GM18502 (cell line): ENCODE results near the gene SLC25A34.
"Not testable (repeated sequence)": the region's sequence is repeated elsewhere in the genome, so short reads cannot be mapped to it uniquely, and the experiment has no call there.

Source experiments
- ATAC-seq: cut with Tn5 transposase; IDR thresholded peaks from one replicate; pipeline ENCODE4 v1.9.1; 2021; ENCODE audit warnings: mild to moderate bottlenecking; ENCODE audit not compliant: unreplicated experiment, poor library complexity

Gene SLC25A34

GRCh38 chr1:15736038-15736891, at the start of gene SLC25A34:
TSS of gene SLC25A34 (plus strand) at chr1:15736258. CDS start at chr1:15736486, 228 bp downstream.
- ATAC-seq = no peak

DNA sequence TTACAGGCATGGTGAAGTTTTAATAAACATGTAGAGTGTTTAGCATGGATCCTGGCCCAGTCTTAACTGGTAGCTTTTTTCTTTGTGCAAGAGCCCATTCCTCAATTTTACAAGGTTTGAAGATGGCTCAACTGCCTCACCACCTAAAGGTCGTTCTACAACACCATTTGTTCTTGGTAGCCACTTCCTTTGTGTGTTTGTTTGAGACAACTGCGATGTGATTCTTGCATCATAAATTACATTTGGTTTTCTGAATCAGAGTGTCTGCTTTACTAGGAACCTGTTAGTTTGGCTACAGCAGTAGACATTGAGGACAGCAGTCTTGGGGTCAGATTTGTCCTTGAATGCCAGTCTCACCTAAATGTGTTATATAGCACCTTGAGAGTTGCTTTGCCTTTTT, 48.6 kb upstream of the SLC25A34 start:
- no peak for ATAC-seq

GRCh38 chr1:15690317-15690716, 45.7 kb upstream of the SLC25A34 start:
- no peak for ATAC-seq

DNA sequence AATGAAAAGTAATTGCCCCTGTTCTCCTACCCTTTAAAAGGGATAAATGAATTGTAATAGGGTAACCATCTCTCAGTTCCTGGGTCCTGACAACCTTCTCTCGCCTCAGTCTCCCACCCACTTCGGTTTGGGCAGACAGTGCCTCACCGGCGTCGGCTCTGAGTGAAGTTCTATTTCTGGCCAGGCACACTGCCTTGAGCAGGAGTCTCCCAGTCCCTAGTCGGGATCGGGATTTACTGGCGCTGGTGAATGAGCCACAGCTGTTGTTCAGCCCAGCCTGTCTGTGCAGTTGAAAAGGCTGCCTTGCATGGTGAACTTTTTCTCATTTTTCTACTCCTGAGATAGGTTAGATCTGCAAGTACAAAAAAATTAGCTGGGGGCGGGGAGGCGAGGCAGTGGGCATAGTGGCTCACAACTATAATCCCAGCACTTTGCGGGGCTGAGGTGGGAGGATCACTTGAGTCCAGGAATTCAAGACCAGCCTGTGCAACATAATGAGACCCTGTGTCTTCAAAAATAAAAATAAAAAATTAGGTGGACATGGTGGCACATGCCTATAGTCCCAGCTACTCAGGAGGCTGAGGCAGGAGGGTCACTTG, 44.5 kb upstream of the SLC25A34 start:
- ATAC-seq = no peak

DNA sequence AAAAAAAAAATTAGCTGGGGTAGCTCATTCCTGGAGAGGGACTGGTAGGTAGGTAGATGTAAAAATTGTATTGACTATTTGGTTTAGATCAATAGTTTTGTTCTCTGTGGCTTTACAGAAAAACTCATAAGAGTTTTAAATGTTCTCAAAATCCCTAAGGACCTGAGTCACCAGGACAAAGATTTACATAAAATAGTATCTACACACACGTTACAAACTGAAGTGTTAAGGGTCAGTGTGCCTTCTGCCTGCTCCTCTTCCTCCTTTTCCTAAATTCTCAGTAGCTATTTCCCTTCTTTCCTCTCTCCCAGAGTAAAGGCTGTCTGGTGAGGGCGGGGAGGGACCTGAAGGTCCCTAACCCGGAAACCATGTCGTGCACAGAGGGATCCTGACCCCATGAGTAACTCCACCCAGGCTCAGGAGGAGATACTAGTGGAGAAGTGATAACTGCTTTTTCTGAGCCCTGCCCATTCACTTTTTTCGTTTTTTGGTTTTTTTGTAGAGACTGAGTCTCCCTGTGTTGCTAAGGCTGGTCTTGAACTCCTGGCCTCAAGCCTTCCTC, 43.9 kb upstream of the SLC25A34 start:
- no peak for ATAC-seq

DNA sequence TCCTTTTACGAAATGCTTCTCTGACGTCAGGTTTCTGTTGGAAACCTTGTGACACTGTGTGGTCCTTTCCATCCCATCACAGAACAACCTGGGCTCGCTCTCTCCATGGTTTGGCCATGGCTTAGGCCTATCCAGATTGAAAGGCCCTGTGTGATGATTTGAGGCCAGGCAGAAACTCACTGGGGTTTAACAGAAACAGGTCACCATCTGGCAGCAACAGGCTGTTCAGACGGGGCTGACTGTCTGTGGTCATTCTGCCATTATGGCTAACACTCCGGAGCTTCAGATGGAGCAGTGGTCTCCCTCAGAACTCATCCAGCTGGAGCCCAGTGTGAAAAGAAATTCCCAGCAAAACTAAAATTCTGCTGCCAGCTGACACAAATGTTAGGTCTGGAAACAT, 42.7 kb upstream of the SLC25A34 start:
- no peak for ATAC-seq

GRCh38 chr1:15696956-15697521, 39.0 kb upstream of the SLC25A34 start:
- peak; percentile 90 for ATAC-seq

DNA sequence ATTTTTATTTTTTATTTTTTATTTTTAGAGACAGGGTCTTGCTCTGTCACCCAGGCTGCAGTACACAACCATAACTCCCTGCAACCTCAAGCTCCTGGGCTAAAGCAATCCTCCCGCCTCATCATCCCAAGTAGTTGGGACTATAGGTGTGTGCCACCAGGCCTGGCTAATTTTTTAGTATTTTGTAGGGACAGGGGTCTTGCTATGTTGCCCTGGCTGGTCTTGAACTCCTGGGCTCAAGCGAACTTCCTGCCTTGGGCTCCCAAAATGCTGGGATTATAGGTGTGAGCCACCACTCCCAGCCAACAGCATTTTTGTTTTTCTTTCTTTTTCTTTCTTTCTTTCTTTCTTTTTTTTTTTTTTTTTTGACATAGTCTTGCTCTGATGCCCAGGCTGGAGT, 37.9 kb upstream of the SLC25A34 start:
- no peak for ATAC-seq

GRCh38 chr1:15699321-15699720, 36.7 kb upstream of the SLC25A34 start:
- not testable (repeated sequence) for ATAC-seq

DNA sequence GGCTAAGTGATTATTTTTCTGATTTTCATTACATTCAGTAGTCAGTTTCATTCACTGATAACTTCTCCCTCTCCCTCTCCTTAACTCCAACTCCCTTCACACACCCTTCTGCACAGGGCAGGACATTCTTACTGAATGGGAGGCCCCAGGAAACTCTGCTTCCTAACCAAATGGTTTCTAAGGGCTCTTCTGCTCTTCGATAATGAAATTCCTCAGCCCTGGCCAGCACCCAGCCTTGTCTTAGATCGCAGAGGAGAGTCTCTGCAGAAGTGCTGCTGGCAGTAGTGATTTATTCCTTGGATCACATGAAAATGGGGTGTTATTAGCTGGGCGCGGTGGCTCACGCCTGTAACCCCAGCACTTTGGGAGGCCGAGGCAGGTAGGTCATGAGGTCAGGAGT, 35.5 kb upstream of the SLC25A34 start:
- no peak for ATAC-seq

DNA sequence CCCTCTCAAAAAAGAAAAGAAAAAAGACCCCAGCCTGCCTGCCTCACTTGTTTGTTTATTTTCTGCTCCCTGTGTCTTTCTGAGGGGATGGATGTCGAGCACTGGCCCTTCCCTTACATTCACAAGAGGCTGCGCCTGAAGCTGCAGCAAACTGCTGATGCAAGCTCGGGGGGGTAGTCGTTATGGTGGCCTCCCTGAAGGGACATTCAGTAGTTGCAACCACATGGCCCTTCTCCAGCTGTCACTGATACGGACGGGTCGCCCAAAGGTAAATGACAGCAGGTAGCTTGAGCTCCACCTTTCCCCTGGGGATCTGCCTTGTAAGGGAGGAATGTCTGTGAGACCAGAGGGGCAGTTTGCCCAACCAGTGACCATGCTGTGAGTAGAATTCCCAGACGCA, 34.3 kb upstream of the SLC25A34 start:
- no peak for ATAC-seq

DNA sequence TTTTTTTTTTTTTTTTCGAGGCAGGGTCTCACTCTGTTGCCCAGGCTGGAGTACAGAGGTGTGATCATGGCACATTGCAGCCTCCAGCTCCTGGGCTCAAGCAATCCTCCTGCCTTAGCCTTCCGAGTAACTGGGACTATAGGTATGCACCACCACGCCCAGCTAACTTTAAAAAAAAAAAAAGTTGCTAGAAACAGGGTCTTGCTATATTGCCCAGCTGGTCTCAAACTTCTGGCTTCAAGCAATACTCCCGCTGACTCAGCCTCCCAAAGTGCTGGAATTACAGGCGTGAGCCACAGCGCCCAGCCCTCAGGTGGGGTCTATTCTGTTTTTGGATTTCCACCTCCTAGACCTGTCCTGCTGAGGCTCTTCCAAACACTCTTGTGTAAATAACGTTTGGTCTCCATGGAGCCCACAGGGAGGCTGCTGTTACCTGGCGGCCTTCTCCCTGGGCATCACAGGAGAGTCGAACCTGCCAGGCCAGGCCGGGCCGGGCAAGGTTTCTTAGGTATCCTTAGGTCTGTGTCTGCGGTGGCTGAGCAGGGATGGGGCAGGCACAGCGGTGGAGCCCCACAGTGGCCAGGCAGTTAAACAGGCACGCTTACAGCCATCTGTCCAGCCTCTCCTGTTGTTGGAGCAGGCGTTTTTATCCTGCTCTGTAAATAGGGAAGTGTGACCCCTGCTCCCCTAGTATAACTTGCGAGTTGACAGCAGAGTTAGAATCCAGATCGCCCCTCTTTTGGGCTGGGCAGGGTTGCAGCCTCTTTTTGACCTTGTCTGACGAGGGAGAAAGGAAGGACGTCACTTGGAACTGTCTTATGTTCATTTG, 33.1 kb upstream of the SLC25A34 start:
- ATAC-seq = no peak

GRCh38 chr1:15703562-15703961, 32.5 kb upstream of the SLC25A34 start:
- no peak for ATAC-seq

DNA sequence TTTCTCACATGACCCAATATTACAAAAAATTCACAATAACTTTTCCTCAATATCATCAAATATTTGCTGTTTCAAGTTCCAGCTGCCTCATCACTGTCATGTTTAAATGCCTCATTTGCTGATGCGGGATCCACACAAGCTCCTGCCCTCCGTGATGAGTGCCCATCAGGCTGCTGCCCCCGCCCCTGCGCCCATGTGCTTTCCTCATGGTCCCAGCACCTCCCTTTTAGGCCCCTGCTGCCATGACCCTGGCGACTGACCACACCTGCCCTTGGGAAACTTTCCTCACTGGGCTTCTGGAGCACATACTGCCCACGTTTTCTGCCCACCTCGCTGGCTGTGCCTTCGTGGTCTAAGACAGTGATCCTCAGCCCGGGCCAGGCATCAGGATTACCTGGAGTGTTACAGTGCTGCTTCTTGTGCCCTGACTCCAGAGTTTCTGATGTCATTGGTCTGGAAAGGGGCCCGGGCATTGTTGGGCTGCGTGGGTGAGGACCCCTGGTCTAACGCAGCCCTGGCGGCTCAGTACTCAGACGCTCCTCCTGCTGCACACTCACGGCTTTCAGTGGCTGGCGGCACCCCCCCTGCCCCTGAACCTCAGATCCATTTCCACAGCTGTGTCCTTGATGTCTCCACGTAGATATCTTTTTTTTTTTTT, 31.4 kb upstream of the SLC25A34 start:
- ATAC-seq = no peak

GRCh38 chr1:15705184-15705566, 30.9 kb upstream of the SLC25A34 start:
- no peak for ATAC-seq

GRCh38 chr1:15706751-15707150, 29.3 kb upstream of the SLC25A34 start:
- ATAC-seq = no peak

GRCh38 chr1:15707239-15707925, 28.7 kb upstream of the SLC25A34 start:
- no peak for ATAC-seq

- ATAC-seq = no peak
These were observed 27.4 kb upstream of the SLC25A34 start for GRCh38 chr1:15708486-15709137.

GRCh38 chr1:15709226-15709625, 26.8 kb upstream of the SLC25A34 start:
- ATAC-seq = no peak
